HepG2 (cell line): ENCODE measurements around the gene RHBDD3. TPM values are rescaled to one million over a fixed set of nuclear protein-coding genes. Genes with fewer than 3 reads are reported as not detected.
A peak's percentile ranks its signal among the peaks of the same experiment; 100 is the strongest.

Experiments
- DPF2 ChIP-seq: sonication (generic); formaldehyde crosslinking; IDR thresholded peaks from 2 replicates; pipeline ENCODE4 v1.4.0; 2020; ENCODE audit warnings: mild to moderate bottlenecking, low read depth, missing genetic modification reagents, borderline replicate concordance
- ERF ChIP-seq: IDR thresholded peaks from 2 replicates; pipeline ENCODE4 v1.6.1; 2018; ENCODE audit warnings: missing biosample characterization, missing genetic modification reagents
- FIP1L1 ChIP-seq: fragments of 200-400 bp; formaldehyde crosslinking; IDR thresholded peaks from 2 replicates; pipeline ENCODE4 v1.6.1; 2018; ENCODE audit warnings: low read depth, mild to moderate bottlenecking, low read length, moderate library complexity, borderline replicate concordance; ENCODE audit not compliant: insufficient read depth
- HNRNPLL ChIP-seq: fragments of 200-400 bp; formaldehyde crosslinking; IDR thresholded peaks from 2 replicates; pipeline ENCODE4 v1.6.1; 2017; ENCODE audit warnings: mild to moderate bottlenecking, low read depth, low read length; ENCODE audit not compliant: poor library complexity, severe bottlenecking
- MEIS2 ChIP-seq: sonication (generic); formaldehyde crosslinking; IDR thresholded peaks from 2 replicates; pipeline ENCODE4 v1.9.0; 2021; ENCODE audit warnings: mild to moderate bottlenecking, missing genetic modification reagents
- MYC ChIP-seq: sonication (generic); formaldehyde crosslinking; IDR thresholded peaks from 2 replicates; pipeline ENCODE4 v1.9.0; 2021; ENCODE audit warnings: missing genetic modification reagents, borderline replicate concordance
- PCBP1 ChIP-seq: fragments of 200-400 bp; formaldehyde crosslinking; IDR thresholded peaks from 2 replicates; pipeline ENCODE4 v1.6.1; 2017; ENCODE audit warnings: mild to moderate bottlenecking, low read depth, low read length, borderline replicate concordance
- RAD51 ChIP-seq: fragments of 450-650 bp; IDR thresholded peaks from 2 replicates; pipeline ENCODE4 v1.6.1; 2016; ENCODE audit warnings: borderline replicate concordance
- SUZ12 ChIP-seq: fragments of 150-350 bp; IDR thresholded peaks from 2 replicates; pipeline ENCODE4 v1.6.1; 2014; ENCODE audit warnings: low read depth, low read length
- ZNF138 ChIP-seq: sonication (generic); formaldehyde crosslinking; IDR thresholded peaks from 2 replicates; pipeline ENCODE4 v1.5.0; 2020; ENCODE audit warnings: mild to moderate bottlenecking, low read depth, missing genetic modification reagents
- ZNF446 ChIP-seq: sonication (generic); formaldehyde crosslinking; IDR thresholded peaks from 2 replicates; pipeline ENCODE4 v1.5.0; 2020; ENCODE audit warnings: mild to moderate bottlenecking, missing genetic modification reagents
- ZNF549 ChIP-seq: sonication (generic); formaldehyde crosslinking; IDR thresholded peaks from 2 replicates; pipeline ENCODE4 v1.5.0; 2020; ENCODE audit warnings: missing genetic modification reagents
- ZNF607 ChIP-seq: sonication (generic); formaldehyde crosslinking; IDR thresholded peaks from 2 replicates; pipeline ENCODE4 v1.5.1; 2020; ENCODE audit warnings: missing genetic modification reagents, mild to moderate bottlenecking, borderline replicate concordance
- ZSCAN22 ChIP-seq: sonication (generic); formaldehyde crosslinking; IDR thresholded peaks from 2 replicates; pipeline ENCODE4 v1.4.0; 2020; ENCODE audit warnings: mild to moderate bottlenecking, missing genetic modification reagents
- polyA plus RNA-seq, 8 experiments: library from polyadenylated mRNA; depleted of rRNA in 3 of 8; stranded (reverse) in 7 of 8; unstranded in 1 of 8; fragments of >200 nt; fragmentation: Illumina TruSeq in 4 of 8; extraction: Trizol in 4 of 8; gene quantifications; 2 replicates each; pipeline versions ENCODE4 v1.2.1 to v1.2.3, GENCODE V29; 2011 to 2016; ENCODE audit warnings: low read depth in 4 of 8, missing spikeins in 1 of 8, mixed read lengths in 1 of 8; ENCODE audit not compliant: insufficient read depth in 1 of 8
- total RNA-seq, 5 experiments: library from RNA; depleted of rRNA; stranded (reverse); fragments of >200 nt; fragmentation: Illumina TruSeq; extraction: Trizol; gene quantifications; 2 replicates each; pipeline ENCODE4 v1.2.3, GENCODE V29; 2016; ENCODE audit warnings: low read depth in 1 of 5
- TF ChIP-seq, protein P1 (sequence below): sonication (generic); formaldehyde crosslinking; IDR thresholded peaks from 2 replicates; pipeline ENCODE4 v1.5.0; 2020; ENCODE audit warnings: mild to moderate bottlenecking, missing genetic modification reagents, borderline replicate concordance
- TF ChIP-seq, protein P2 (sequence below): sonication (generic); formaldehyde crosslinking; IDR thresholded peaks from 2 replicates; pipeline ENCODE4 v1.4.0; 2020; ENCODE audit warnings: missing genetic modification reagents
- TF ChIP-seq, protein P3 (sequence below): sonication (generic); formaldehyde crosslinking; IDR thresholded peaks from 2 replicates; pipeline ENCODE4 v1.4.0; 2020; ENCODE audit warnings: mild to moderate bottlenecking, missing genetic modification reagents
- TF ChIP-seq, protein P4 (sequence below): sonication (generic); formaldehyde crosslinking; IDR thresholded peaks from 2 replicates; pipeline ENCODE4 v1.4.0; 2020; ENCODE audit warnings: mild to moderate bottlenecking, missing genetic modification reagents
- TF ChIP-seq, protein P5 (sequence below): sonication (generic); formaldehyde crosslinking; IDR thresholded peaks from 2 replicates; pipeline ENCODE4 v1.4.0; 2020; ENCODE audit warnings: missing genetic modification reagents, borderline replicate concordance

RHBDD3 gene
- total and polyA plus RNA-seq, 2 of the 13 experiments (the other 11 are each of a cell fraction or from before 2014, with no cell fraction given): 12.1 to 26.7 TPM

DNA sequence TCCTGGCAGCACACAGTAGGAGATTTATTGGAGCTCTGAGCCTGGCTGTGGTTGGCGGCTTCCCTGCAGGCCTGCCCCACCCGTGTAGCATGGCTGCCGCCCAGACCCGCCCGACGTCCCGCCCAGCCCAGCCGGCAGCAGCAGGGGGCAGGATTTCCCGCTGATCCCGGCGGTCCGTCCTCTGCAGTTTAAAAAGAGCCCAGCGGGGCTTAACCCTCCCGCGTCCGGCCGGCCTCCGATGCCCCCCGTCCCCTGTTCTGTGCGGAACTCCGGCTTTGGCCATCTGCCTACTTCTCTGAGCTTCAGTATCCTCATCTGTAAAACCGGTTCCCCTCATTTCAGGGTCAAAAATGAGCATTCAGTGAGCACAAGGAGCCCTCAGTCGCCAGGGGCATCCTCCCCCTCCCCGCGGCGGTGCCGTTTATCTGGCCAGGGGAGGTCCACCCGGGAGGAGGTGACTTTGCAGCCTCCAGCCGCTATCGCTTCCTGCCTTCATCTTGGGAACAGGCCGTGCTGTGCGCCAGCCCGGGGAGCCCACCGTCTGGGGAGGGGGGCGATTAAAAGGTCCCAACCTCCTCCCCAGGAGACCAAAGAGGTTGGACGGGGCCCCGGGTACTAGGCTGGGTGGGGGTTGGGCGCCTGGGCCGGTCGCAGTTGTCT is 38.5 kb upstream of the RHBDD3 start, which contains the start of gene GAS2L1 (continued):
- TF ChIP-seq, protein P1, sequence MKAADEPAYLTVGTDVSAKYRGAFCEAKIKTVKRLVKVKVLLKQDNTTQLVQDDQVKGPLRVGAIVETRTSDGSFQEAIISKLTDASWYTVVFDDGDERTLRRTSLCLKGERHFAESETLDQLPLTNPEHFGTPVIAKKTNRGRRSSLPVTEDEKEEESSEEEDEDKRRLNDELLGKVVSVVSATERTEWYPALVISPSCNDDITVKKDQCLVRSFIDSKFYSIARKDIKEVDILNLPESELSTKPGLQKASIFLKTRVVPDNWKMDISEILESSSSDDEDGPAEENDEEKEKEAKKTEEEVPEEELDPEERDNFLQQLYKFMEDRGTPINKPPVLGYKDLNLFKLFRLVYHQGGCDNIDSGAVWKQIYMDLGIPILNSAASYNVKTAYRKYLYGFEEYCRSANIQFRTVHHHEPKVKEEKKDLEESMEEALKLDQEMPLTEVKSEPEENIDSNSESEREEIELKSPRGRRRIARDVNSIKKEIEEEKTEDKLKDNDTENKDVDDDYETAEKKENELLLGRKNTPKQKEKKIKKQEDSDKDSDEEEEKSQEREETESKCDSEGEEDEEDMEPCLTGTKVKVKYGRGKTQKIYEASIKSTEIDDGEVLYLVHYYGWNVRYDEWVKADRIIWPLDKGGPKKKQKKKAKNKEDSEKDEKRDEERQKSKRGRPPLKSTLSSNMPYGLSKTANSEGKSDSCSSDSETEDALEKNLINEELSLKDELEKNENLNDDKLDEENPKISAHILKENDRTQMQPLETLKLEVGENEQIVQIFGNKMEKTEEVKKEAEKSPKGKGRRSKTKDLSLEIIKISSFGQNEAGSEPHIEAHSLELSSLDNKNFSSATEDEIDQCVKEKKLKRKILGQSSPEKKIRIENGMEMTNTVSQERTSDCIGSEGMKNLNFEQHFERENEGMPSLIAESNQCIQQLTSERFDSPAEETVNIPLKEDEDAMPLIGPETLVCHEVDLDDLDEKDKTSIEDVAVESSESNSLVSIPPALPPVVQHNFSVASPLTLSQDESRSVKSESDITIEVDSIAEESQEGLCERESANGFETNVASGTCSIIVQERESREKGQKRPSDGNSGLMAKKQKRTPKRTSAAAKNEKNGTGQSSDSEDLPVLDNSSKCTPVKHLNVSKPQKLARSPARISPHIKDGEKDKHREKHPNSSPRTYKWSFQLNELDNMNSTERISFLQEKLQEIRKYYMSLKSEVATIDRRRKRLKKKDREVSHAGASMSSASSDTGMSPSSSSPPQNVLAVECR (CRISPR knock-in tag): peak; percentile 63
- TF ChIP-seq, protein P2, sequence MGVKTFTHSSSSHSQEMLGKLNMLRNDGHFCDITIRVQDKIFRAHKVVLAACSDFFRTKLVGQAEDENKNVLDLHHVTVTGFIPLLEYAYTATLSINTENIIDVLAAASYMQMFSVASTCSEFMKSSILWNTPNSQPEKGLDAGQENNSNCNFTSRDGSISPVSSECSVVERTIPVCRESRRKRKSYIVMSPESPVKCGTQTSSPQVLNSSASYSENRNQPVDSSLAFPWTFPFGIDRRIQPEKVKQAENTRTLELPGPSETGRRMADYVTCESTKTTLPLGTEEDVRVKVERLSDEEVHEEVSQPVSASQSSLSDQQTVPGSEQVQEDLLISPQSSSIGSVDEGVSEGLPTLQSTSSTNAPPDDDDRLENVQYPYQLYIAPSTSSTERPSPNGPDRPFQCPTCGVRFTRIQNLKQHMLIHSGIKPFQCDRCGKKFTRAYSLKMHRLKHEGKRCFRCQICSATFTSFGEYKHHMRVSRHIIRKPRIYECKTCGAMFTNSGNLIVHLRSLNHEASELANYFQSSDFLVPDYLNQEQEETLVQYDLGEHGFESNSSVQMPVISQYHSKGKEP (CRISPR knock-in tag): no peak
- TF ChIP-seq ZNF446 (CRISPR knock-in tag) (no peak), SUZ12 (no peak), ZNF138 (CRISPR knock-in tag) (no peak), MYC (peak; percentile 73; the same call in 1 of the 2 replicates), ERF (peak; percentile 56; the same call in 1 of the 2 replicates), MEIS2 (CRISPR knock-in tag) (no peak; the same call in 1 of the 2 replicates), RAD51 (no peak), ZNF549 (CRISPR knock-in tag) (no peak), PCBP1 (0 out of 2 replicates have a peak, but pooled peaks have one; percentile 63), ZNF607 (CRISPR knock-in tag) (0 out of 2 replicates have a peak, but pooled peaks have one; percentile 39), FIP1L1 (no peak), ZSCAN22 (CRISPR knock-in tag) (no peak), HNRNPLL (no peak), DPF2 (CRISPR knock-in tag) (no peak)
- TF ChIP-seq, protein P3, sequence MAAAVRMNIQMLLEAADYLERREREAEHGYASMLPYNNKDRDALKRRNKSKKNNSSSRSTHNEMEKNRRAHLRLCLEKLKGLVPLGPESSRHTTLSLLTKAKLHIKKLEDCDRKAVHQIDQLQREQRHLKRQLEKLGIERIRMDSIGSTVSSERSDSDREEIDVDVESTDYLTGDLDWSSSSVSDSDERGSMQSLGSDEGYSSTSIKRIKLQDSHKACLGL (CRISPR knock-in tag): no peak; the same call in none of the 2 replicates
- TF ChIP-seq, protein P4, sequence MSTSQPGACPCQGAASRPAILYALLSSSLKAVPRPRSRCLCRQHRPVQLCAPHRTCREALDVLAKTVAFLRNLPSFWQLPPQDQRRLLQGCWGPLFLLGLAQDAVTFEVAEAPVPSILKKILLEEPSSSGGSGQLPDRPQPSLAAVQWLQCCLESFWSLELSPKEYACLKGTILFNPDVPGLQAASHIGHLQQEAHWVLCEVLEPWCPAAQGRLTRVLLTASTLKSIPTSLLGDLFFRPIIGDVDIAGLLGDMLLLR (CRISPR knock-in tag): peak; percentile 66; the same call in 1 of the 2 replicates
- TF ChIP-seq, protein P5, sequence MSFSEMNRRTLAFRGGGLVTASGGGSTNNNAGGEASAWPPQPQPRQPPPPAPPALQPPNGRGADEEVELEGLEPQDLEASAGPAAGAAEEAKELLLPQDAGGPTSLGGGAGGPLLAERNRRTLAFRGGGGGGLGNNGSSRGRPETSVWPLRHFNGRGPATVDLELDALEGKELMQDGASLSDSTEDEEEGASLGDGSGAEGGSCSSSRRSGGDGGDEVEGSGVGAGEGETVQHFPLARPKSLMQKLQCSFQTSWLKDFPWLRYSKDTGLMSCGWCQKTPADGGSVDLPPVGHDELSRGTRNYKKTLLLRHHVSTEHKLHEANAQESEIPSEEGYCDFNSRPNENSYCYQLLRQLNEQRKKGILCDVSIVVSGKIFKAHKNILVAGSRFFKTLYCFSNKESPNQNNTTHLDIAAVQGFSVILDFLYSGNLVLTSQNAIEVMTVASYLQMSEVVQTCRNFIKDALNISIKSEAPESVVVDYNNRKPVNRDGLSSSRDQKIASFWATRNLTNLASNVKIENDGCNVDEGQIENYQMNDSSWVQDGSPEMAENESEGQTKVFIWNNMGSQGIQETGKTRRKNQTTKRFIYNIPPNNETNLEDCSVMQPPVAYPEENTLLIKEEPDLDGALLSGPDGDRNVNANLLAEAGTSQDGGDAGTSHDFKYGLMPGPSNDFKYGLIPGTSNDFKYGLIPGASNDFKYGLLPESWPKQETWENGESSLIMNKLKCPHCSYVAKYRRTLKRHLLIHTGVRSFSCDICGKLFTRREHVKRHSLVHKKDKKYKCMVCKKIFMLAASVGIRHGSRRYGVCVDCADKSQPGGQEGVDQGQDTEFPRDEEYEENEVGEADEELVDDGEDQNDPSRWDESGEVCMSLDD (CRISPR knock-in tag): no peak
